HepG2 (cell line): ENCODE results near the gene FBXL22. TPM values are rescaled to one million over a fixed set of nuclear protein-coding genes. Genes with fewer than 3 reads are reported as not detected.

ENCODE experiments used
- ADNP ChIP-seq: sonication (generic); formaldehyde crosslinking; IDR thresholded peaks from 2 replicates; pipeline ENCODE4 v1.4.0; 2020; ENCODE audit warnings: missing genetic modification reagents
- ARID4A ChIP-seq: sonication (generic); formaldehyde crosslinking; IDR thresholded peaks from 2 replicates; pipeline ENCODE4 v1.5.0; 2020; ENCODE audit warnings: mild to moderate bottlenecking, missing genetic modification reagents, borderline replicate concordance
- BORCS8-MEF2B ChIP-seq: sonication (generic); formaldehyde crosslinking; IDR thresholded peaks from 2 replicates; pipeline ENCODE4 v1.8.0; 2022; ENCODE audit warnings: mild to moderate bottlenecking, missing genetic modification reagents
- CBX2 ChIP-seq, 2 experiments: fragments of 200-600 bp in 1 of 2; sonication (generic); formaldehyde crosslinking in 1 of 2; IDR thresholded peaks; 2 replicates each; pipeline versions ENCODE4 v1.7.0 to v1.8.1; 2018 to 2022; ENCODE audit warnings: low read depth in 2 of 2, low read length in 1 of 2, mild to moderate bottlenecking in 1 of 2, missing genetic modification reagents in 1 of 2
- FOXO1 ChIP-seq: sonication (generic); formaldehyde crosslinking; IDR thresholded peaks from 2 replicates; pipeline ENCODE4 v1.4.0; 2020; ENCODE audit warnings: missing genetic modification reagents
- HINFP ChIP-seq: sonication (generic); formaldehyde crosslinking; IDR thresholded peaks from 2 replicates; pipeline ENCODE4 v1.4.0; 2020; ENCODE audit warnings: low read depth, mild to moderate bottlenecking, missing genetic modification reagents
- KMT2B ChIP-seq: IDR thresholded peaks from 2 replicates; pipeline ENCODE4 v1.6.1; 2016; ENCODE audit warnings: missing genetic modification reagents, missing compliant biosample characterization
- MAFG ChIP-seq: sonication (generic); formaldehyde crosslinking; IDR thresholded peaks from 2 replicates; pipeline ENCODE4 v1.5.1; 2020; ENCODE audit warnings: mild to moderate bottlenecking, missing genetic modification reagents
- PHF8 ChIP-seq: sonication (generic); formaldehyde crosslinking; IDR thresholded peaks from 2 replicates; pipeline ENCODE4 v1.5.0; 2020; ENCODE audit warnings: missing genetic modification reagents
- PTBP1 ChIP-seq: fragments of 200-400 bp; formaldehyde crosslinking; IDR thresholded peaks from 2 replicates; pipeline ENCODE4 v1.6.1; 2018; ENCODE audit warnings: low read length, low read depth; ENCODE audit not compliant: poor library complexity, severe bottlenecking
- SOX5 ChIP-seq: IDR thresholded peaks from 2 replicates; pipeline ENCODE4 v1.6.1; 2016; ENCODE audit warnings: borderline replicate concordance
- SRF ChIP-seq: IDR thresholded peaks from 2 replicates; pipeline ENCODE4 v1.6.1; 2011; ENCODE audit warnings: mild to moderate bottlenecking, low read depth, low read length, moderate library complexity
- STAT5B ChIP-seq: sonication (generic); formaldehyde crosslinking; IDR thresholded peaks from 2 replicates; pipeline ENCODE4 v1.4.0; 2020; ENCODE audit warnings: missing genetic modification reagents
- TBX2 ChIP-seq: sonication (generic); formaldehyde crosslinking; IDR thresholded peaks from 2 replicates; pipeline ENCODE4 v1.5.0; 2020; ENCODE audit warnings: missing genetic modification reagents, mild to moderate bottlenecking, borderline replicate concordance
- YEATS2 ChIP-seq: sonication (generic); formaldehyde crosslinking; IDR thresholded peaks from 2 replicates; pipeline ENCODE4 v1.4.0; 2020; ENCODE audit warnings: missing genetic modification reagents, borderline replicate concordance
- ZC3H13 ChIP-seq: sonication (generic); formaldehyde crosslinking; IDR thresholded peaks from 2 replicates; pipeline ENCODE4 v1.8.1; 2023; ENCODE audit warnings: mild to moderate bottlenecking, missing genetic modification reagents, moderate library complexity
- ZFP82 ChIP-seq: sonication (generic); formaldehyde crosslinking; IDR thresholded peaks from 2 replicates; pipeline ENCODE4 v1.5.1; 2020; ENCODE audit warnings: mild to moderate bottlenecking, missing genetic modification reagents, borderline replicate concordance
- ZFP90 ChIP-seq: sonication (generic); formaldehyde crosslinking; IDR thresholded peaks from 2 replicates; pipeline ENCODE4 v1.8.0; 2022; ENCODE audit warnings: missing genetic modification reagents, mild to moderate bottlenecking, inconsistent platforms, borderline replicate concordance
- ZKSCAN1 ChIP-seq: fragments of 150-350 bp; IDR thresholded peaks from 2 replicates; pipeline ENCODE4 v1.6.1; 2014; ENCODE audit warnings: low read length
- ZKSCAN5 ChIP-seq: sonication (generic); formaldehyde crosslinking; IDR thresholded peaks from 2 replicates; pipeline ENCODE4 v1.5.1; 2020; ENCODE audit warnings: mild to moderate bottlenecking, missing genetic modification reagents
- ZNF10 ChIP-seq: sonication (generic); formaldehyde crosslinking; IDR thresholded peaks from 2 replicates; pipeline ENCODE4 v1.4.0; 2020; ENCODE audit warnings: mild to moderate bottlenecking, low read depth, missing genetic modification reagents, borderline replicate concordance
- ZNF317 ChIP-seq: sonication (generic); formaldehyde crosslinking; IDR thresholded peaks from 2 replicates; pipeline ENCODE4 v1.5.0; 2020; ENCODE audit warnings: mild to moderate bottlenecking, missing genetic modification reagents
- ZNF383 ChIP-seq: sonication (generic); formaldehyde crosslinking; IDR thresholded peaks from 2 replicates; pipeline ENCODE4 v1.4.0; 2020; ENCODE audit warnings: missing genetic modification reagents, mild to moderate bottlenecking, borderline replicate concordance
- ZNF557 ChIP-seq: sonication (generic); formaldehyde crosslinking; IDR thresholded peaks from 2 replicates; pipeline ENCODE4 v1.4.0; 2020; ENCODE audit warnings: missing genetic modification reagents
- ZNF562 ChIP-seq: sonication (generic); formaldehyde crosslinking; IDR thresholded peaks from 2 replicates; pipeline ENCODE4 v1.8.0; 2022; ENCODE audit warnings: missing genetic modification reagents, borderline replicate concordance
- polyA plus RNA-seq, 8 experiments: library from polyadenylated mRNA; depleted of rRNA in 3 of 8; stranded (reverse) in 7 of 8; unstranded in 1 of 8; fragments of >200 nt; fragmentation: Illumina TruSeq in 4 of 8; extraction: Trizol in 4 of 8; gene quantifications; 2 replicates each; pipeline versions ENCODE4 v1.2.1 to v1.2.3, GENCODE V29; 2011 to 2016; ENCODE audit warnings: low read depth in 4 of 8, missing spikeins in 1 of 8, mixed read lengths in 1 of 8; ENCODE audit not compliant: insufficient read depth in 1 of 8
- total RNA-seq, 5 experiments: library from RNA; depleted of rRNA; stranded (reverse); fragments of >200 nt; fragmentation: Illumina TruSeq; extraction: Trizol; gene quantifications; 2 replicates each; pipeline ENCODE4 v1.2.3, GENCODE V29; 2016; ENCODE audit warnings: low read depth in 1 of 5

FBXL22 gene
- total and polyA plus RNA-seq, 2 of the 13 experiments (the other 11 are each of a cell fraction or from before 2014, with no cell fraction given) = 0.15 to 0.33 TPM

GRCh38 chr15:63598473-63599400 is 1.6 kb downstream of the FBXL22 start (continued):
- TF ChIP-seq ARID4A (CRISPR knock-in tag) = no peak
- TF ChIP-seq ADNP (CRISPR knock-in tag) = no peak
- TF ChIP-seq ZNF10 (CRISPR knock-in tag) = no peak
- TF ChIP-seq CBX2 (IDR thresholded peaks at IDR 0.05; ENCODE audit: low read depth, low read length) = no peak
- no peak for TF ChIP-seq CBX2 (CRISPR knock-in tag; IDR thresholded peaks at IDR 0.05; ENCODE audit: low read depth)
- no peak for TF ChIP-seq YEATS2 (CRISPR knock-in tag)
- TF ChIP-seq KMT2B (CRISPR knock-in tag) = 0 out of 2 replicates have a peak, but pooled peaks have one; percentile 9
- no peak for TF ChIP-seq SRF
- no peak for TF ChIP-seq PHF8 (CRISPR knock-in tag)
- no peak for TF ChIP-seq FOXO1 (CRISPR knock-in tag)
- no peak for TF ChIP-seq ZNF562
- TF ChIP-seq MAFG (CRISPR knock-in tag) = no peak
- TF ChIP-seq SOX5 (CRISPR knock-in tag) = no peak
- TF ChIP-seq ZC3H13 = peak; percentile 67; the same call in 1 of the 2 replicates
- TF ChIP-seq ZNF383 (CRISPR knock-in tag) = no peak
- TF ChIP-seq BORCS8-MEF2B (CRISPR knock-in tag) = no peak
- no peak for TF ChIP-seq ZNF557 (CRISPR knock-in tag)
- TF ChIP-seq ZFP82 (CRISPR knock-in tag) = no peak
- TF ChIP-seq ZKSCAN1 = peak; percentile 70
- TF ChIP-seq PTBP1 = no peak
- 0 out of 2 replicates have a peak, but pooled peaks have one; percentile 1 for TF ChIP-seq ZNF317 (CRISPR knock-in tag)
- no peak for TF ChIP-seq STAT5B
- TF ChIP-seq TBX2 (CRISPR knock-in tag) = peak; percentile 58
- TF ChIP-seq HINFP (CRISPR knock-in tag) = no peak
- TF ChIP-seq ZKSCAN5 (CRISPR knock-in tag) = no peak
- TF ChIP-seq ZFP90 (CRISPR knock-in tag) = 0 out of 2 replicates have a peak, but pooled peaks have one; percentile 24
